Stimulated activated CD4-positive, alpha-beta T cell treated with anti-CD3 and anti-CD28 coated beads, Interleukin-1b, Interleukin-23, amount 100 ng/mL, for 48 hours (primary cell): Measurements from ENCODE around the gene FBXO33.

ENCODE experiments used
- DNase-seq: peaks from one replicate; pipeline ENCODE4 v3.0.0-alpha.2; 2020

Gene FBXO33

GRCh38 chr14:39430762-39431415, 1.3 kb downstream of the FBXO33 start:
- no peak for DNase-seq

GRCh38 chr14:39428118-39428517, 4.1 kb downstream of the FBXO33 start:
- no peak for DNase-seq

GRCh38 chr14:39426605-39427004, 5.6 kb downstream of the FBXO33 start:
- DNase-seq = no peak

GRCh38 chr14:39425947-39426346, 6.3 kb downstream of the FBXO33 start:
- no peak for DNase-seq

- no peak for DNase-seq
These were observed 8.4 kb downstream of the FBXO33 start for GRCh38 chr14:39423793-39424192.

- DNase-seq = no peak
These were observed 10.0 kb downstream of the FBXO33 start for GRCh38 chr14:39422243-39422642.

- no peak for DNase-seq
These were observed 13.0 kb downstream of the FBXO33 start for GRCh38 chr14:39419272-39419671.

- no peak for DNase-seq
These were observed 15.2 kb downstream of the FBXO33 start for GRCh38 chr14:39417014-39417413.

- DNase-seq = no peak
These were observed 16.2 kb downstream of the FBXO33 start for GRCh38 chr14:39416072-39416471.

- DNase-seq = no peak
These were observed 25.7 kb downstream of the FBXO33 start for GRCh38 chr14:39406560-39406959.

GRCh38 chr14:39398382-39398781, 33.9 kb downstream of the FBXO33 start:
- DNase-seq = no peak

GRCh38 chr14:39396448-39396847, 35.8 kb downstream of the FBXO33 start:
- DNase-seq = no peak

GRCh38 chr14:39395555-39396254, 36.5 kb downstream of the FBXO33 start:
- no peak for DNase-seq

- DNase-seq = no peak
These were observed 38.9 kb downstream of the FBXO33 start for GRCh38 chr14:39393289-39393688.

GRCh38 chr14:39384177-39384576, 48.1 kb downstream of the FBXO33 start:
- no peak for DNase-seq

GRCh38 chr14:39383741-39384140, 48.5 kb downstream of the FBXO33 start:
- DNase-seq = no peak

- no peak for DNase-seq
These were observed 49.1 kb downstream of the FBXO33 start for GRCh38 chr14:39383026-39383660.

GRCh38 chr14:39382463-39382862, 49.8 kb downstream of the FBXO33 start:
- no peak for DNase-seq

GRCh38 chr14:39381366-39381765, 50.9 kb downstream of the FBXO33 start:
- DNase-seq = no peak

GRCh38 chr14:39376667-39377403, 55.4 kb downstream of the FBXO33 start:
- DNase-seq = no peak

- no peak for DNase-seq
These were observed 57.4 kb downstream of the FBXO33 start for GRCh38 chr14:39374851-39375250.

- no peak for DNase-seq
These were observed 59.6 kb downstream of the FBXO33 start for GRCh38 chr14:39372656-39373055.

GRCh38 chr14:39370415-39370814, 61.8 kb downstream of the FBXO33 start:
- DNase-seq = no peak

- DNase-seq = no peak
These were observed 63.2 kb downstream of the FBXO33 start for GRCh38 chr14:39369029-39369428.
